ENCODE results near the gene SMARCD3. TPM values are rescaled to one million over a fixed set of nuclear protein-coding genes. Genes with fewer than 3 reads are reported as not detected.

Gene SMARCD3
- total and polyA plus RNA-seq, 4 donors: 1.8 to 5.6 (median 2.1) TPM

GRCh38 chr7:151212626-151213025, 35.9 kb downstream of the SMARCD3 start:
- H3K4me3 ChIP-seq (ENCODE audit: low read depth in 1 of 3, low read length in 3 of 3): no peak overlapping the region
- no peak for DNase-seq (ENCODE audit: low spot score)
- no peak overlapping the region for H3K9ac ChIP-seq (ENCODE audit: low read depth in 1 of 2, low read length in 2 of 2)
- peaks cover 21 to 49% (median 29%) of the 10 kb centered on the region in 4 donors for H3K36me3 ChIP-seq (ENCODE audit: control insufficient read depth in 4 of 4, insufficient read depth in 3 of 4, low read depth in 1 of 4, low read length in 3 of 4)
- no peaks in the 10 kb centered on the region for H3K27me3 ChIP-seq (ENCODE audit: control insufficient read depth in 4 of 4, insufficient read depth in 4 of 4, low read length in 3 of 4)
- no peaks in the 10 kb centered on the region for H3K9me3 ChIP-seq (ENCODE audit: control insufficient read depth in 4 of 4, low read length in 3 of 4)
- H3K27ac ChIP-seq (ENCODE audit: low read depth in 1 of 2, low read length in 2 of 2): no peak overlapping the region
- no peaks in the 10 kb centered on the region for H3K4me1 ChIP-seq (ENCODE audit: control insufficient read depth in 4 of 4, insufficient read depth in 4 of 4, low read length in 3 of 4)
- TF ChIP-seq YY1 (IDR thresholded peaks at IDR 0.05) (no peak), HNF4G (IDR thresholded peaks at IDR 0.05) (no peak), HNF4A (conservative IDR thresholded peaks at IDR 0.05) (no peak)
- WGBS: 91% methylated on average over 5 of the region's 5 CpGs

- Histone ChIP-seq H3K36me3 (ENCODE audit: control insufficient read depth in 4 of 4, insufficient read depth in 3 of 4, low read depth in 1 of 4, low read length in 3 of 4) (peaks cover 17 to 36% (median 24%) of the 10 kb centered on the region in 4 donors), H3K9ac (ENCODE audit: low read depth in 1 of 2, low read length in 2 of 2) (no peak overlapping the region), H3K4me1 (ENCODE audit: control insufficient read depth in 4 of 4, insufficient read depth in 4 of 4, low read length in 3 of 4) (no peaks in the 10 kb centered on the region), H3K9me3 (ENCODE audit: control insufficient read depth in 4 of 4, low read length in 3 of 4) (no peaks in the 10 kb centered on the region), H3K4me3 (ENCODE audit: low read depth in 1 of 3, low read length in 3 of 3) (no peak overlapping the region), H3K27me3 (ENCODE audit: control insufficient read depth in 4 of 4, insufficient read depth in 4 of 4, low read length in 3 of 4) (peaks cover 0 to 4% (median 0%) of the 10 kb centered on the region in 4 donors), H3K27ac (ENCODE audit: low read depth in 1 of 2, low read length in 2 of 2) (no peak overlapping the region)
- WGBS: 87% methylated on average over 3 of the region's 3 CpGs
- TF ChIP-seq CTCF (IDR thresholded peaks at IDR 0.05; ENCODE audit: low read depth, low read length, missing input control): no peak
- no peak for TF ChIP-seq NR2F2 (IDR thresholded peaks at IDR 0.05)
- no peak for TF ChIP-seq FOXA1 (IDR thresholded peaks at IDR 0.05)
- no peak for TF ChIP-seq RXRA (IDR thresholded peaks at IDR 0.05)
- TF ChIP-seq GABPA (IDR thresholded peaks at IDR 0.05 in 1 of 2, conservative IDR thresholded peaks at IDR 0.05 in 1 of 2): no peak
- TF ChIP-seq RAD21 (IDR thresholded peaks at IDR 0.05): no peak
- no peak for TF ChIP-seq FOXA2 (IDR thresholded peaks at IDR 0.05)
- no peak for TF ChIP-seq TAF1 (conservative IDR thresholded peaks at IDR 0.05)
- TF ChIP-seq ZBTB33 (IDR thresholded peaks at IDR 0.05): no peak
- no peak for TF ChIP-seq EGR1 (IDR thresholded peaks at IDR 0.05; ENCODE audit: low read depth in 2 of 2)
- TF ChIP-seq ATF3 (IDR thresholded peaks at IDR 0.05): no peak
- no peak for TF ChIP-seq YY1 (IDR thresholded peaks at IDR 0.05)
- TF ChIP-seq JUND (IDR thresholded peaks at IDR 0.05): no peak
- no peak for TF ChIP-seq HNF4A (conservative IDR thresholded peaks at IDR 0.05)
- no peak for TF ChIP-seq MAX (IDR thresholded peaks at IDR 0.05)
- TF ChIP-seq REST (IDR thresholded peaks at IDR 0.05): no peak
- no peak for DNase-seq (ENCODE audit: low spot score)
Measured at GRCh38 chr7:151211155-151211772, 37.2 kb downstream of the SMARCD3 start.
